Panc1 (cell line): ENCODE results near the gene MS4A7.

ENCODE experiments used
- CTCF ChIP-seq: fragments of 450-650 bp; IDR thresholded peaks from 2 replicates; pipeline ENCODE4 v1.5.1; 2017; ENCODE audit warnings: mild to moderate bottlenecking
- POLR2AphosphoS5 ChIP-seq: IDR thresholded peaks from 2 replicates; pipeline ENCODE4 v1.6.1; 2012; ENCODE audit warnings: mild to moderate bottlenecking, low read depth, low read length, moderate library complexity
- REST ChIP-seq, 2 experiments: IDR thresholded peaks; 2 replicates each; pipeline ENCODE4 v1.6.1; 2011 to 2012; ENCODE audit warnings: low read depth in 2 of 2, control low read depth in 1 of 2, low read length in 1 of 2, mild to moderate bottlenecking in 1 of 2, moderate library complexity in 1 of 2; ENCODE audit not compliant: insufficient read depth in 1 of 2
- SIN3A ChIP-seq: IDR thresholded peaks from 2 replicates; pipeline ENCODE4 v1.6.1; 2012; ENCODE audit warnings: low read depth, mild to moderate bottlenecking, low read length, moderate library complexity, borderline replicate concordance; ENCODE audit not compliant: insufficient read depth
- TCF7L2 ChIP-seq: IDR thresholded peaks from 2 replicates; pipeline ENCODE4 v1.6.1; 2011; ENCODE audit warnings: mild to moderate bottlenecking, low read depth, low read length, inconsistent platforms

GRCh38 chr11:60357771-60358170 lies 20.6 kb upstream of the MS4A7 start:
- TF ChIP-seq CTCF (no peak), POLR2AphosphoS5 (no peak), SIN3A (no peak), TCF7L2 (no peak), REST (IDR thresholded peaks at IDR 0.05; ENCODE audit: insufficient read depth in 1 of 2, low read depth in 2 of 2, low read length in 1 of 2) (no peak)
